Panc1 (cell line): ENCODE measurements around the gene SNTB2. TPM values are rescaled to one million over a fixed set of nuclear protein-coding genes. Genes with fewer than 3 reads are reported as not detected.

Source experiments
- ATAC-seq: fragments of 200-7000 bp; cut with Tn5 transposase; 2 replicates; pipeline ENCODE4 v1.9.1; 2020; ENCODE audit warnings: mild to moderate bottlenecking, moderate library complexity
- BruUV-seq: library from RNA; stranded (reverse); fragments of 400-500 nt; replicated peaks from 2 replicates; lab custom pipeline; 2021; lab: Mats Ljungman, UMichigan
- CTCF ChIA-PET: fragments of 300-600 bp; sonication (Branson Sonifier 250); formaldehyde crosslinking; loops from one replicate; lab custom pipeline; 2022; ENCODE audit warnings: antibody characterized with exemption; lab: Charles Lee
- POLR2A ChIA-PET: fragments of 300-600 bp; sonication (Branson Sonifier 250); formaldehyde crosslinking; loops from one replicate; lab custom pipeline; 2022; ENCODE audit warnings: antibody characterized with exemption; lab: Charles Lee
- DNase-seq: peaks from one replicate; pipeline ENCODE4 v3.0.0-alpha.2; 2010; ENCODE audit warnings: low read depth, low spot score
- H3K27ac ChIP-seq: 2 replicates; pipeline ENCODE4 v1.5.1; 2011; ENCODE audit warnings: mild to moderate bottlenecking, low read length, inconsistent platforms
- H3K27me3 ChIP-seq: fragments of 200-500 bp; sonication (Bioruptor generic); 2 replicates; pipeline ENCODE4 v1.6.0; 2014; ENCODE audit warnings: low read length, inconsistent platforms; ENCODE audit not compliant: control insufficient read depth, insufficient read depth
- H3K36me3 ChIP-seq: fragments of 200-500 bp; sonication (Bioruptor generic); 2 replicates; pipeline ENCODE4 v1.5.1; 2014; ENCODE audit warnings: inconsistent platforms, mild to moderate bottlenecking, low read length, moderate library complexity; ENCODE audit not compliant: control insufficient read depth, insufficient read depth
- H3K4me1 ChIP-seq: 2 replicates; pipeline ENCODE4 v1.5.1; 2011; ENCODE audit warnings: inconsistent platforms, mild to moderate bottlenecking, low read length, moderate library complexity; ENCODE audit not compliant: control insufficient read depth, insufficient read depth
- H3K4me3 ChIP-seq, 2 experiments: 2 replicates each; pipeline ENCODE4 v1.5.1; 2011 to 2012; ENCODE audit warnings: low read depth in 2 of 2, low read length in 2 of 2, mild to moderate bottlenecking in 2 of 2, inconsistent platforms in 1 of 2, moderate library complexity in 1 of 2
- H3K9me3 ChIP-seq: fragments of 200-500 bp; sonication (Bioruptor generic); 2 replicates; pipeline ENCODE4 v1.5.1; 2014; ENCODE audit warnings: low read depth, mild to moderate bottlenecking, inconsistent platforms, low read length, moderate library complexity; ENCODE audit not compliant: control insufficient read depth, insufficient read depth
- POLR2AphosphoS5 ChIP-seq: IDR thresholded peaks from 2 replicates; pipeline ENCODE4 v1.6.1; 2012; ENCODE audit warnings: mild to moderate bottlenecking, low read depth, low read length, moderate library complexity
- SIN3A ChIP-seq: IDR thresholded peaks from 2 replicates; pipeline ENCODE4 v1.6.1; 2012; ENCODE audit warnings: low read depth, mild to moderate bottlenecking, low read length, moderate library complexity, borderline replicate concordance; ENCODE audit not compliant: insufficient read depth
- TCF7L2 ChIP-seq: IDR thresholded peaks from 2 replicates; pipeline ENCODE4 v1.6.1; 2011; ENCODE audit warnings: mild to moderate bottlenecking, low read depth, low read length, inconsistent platforms
- in situ Hi-C: cut with HindIII; loops from 2 replicates; pipeline ENCODE4 v1.10.0; 2016; ENCODE audit warnings: low sequenced_read_pairs, low pct_unique_long_range_greater_than_20kb
- intact Hi-C: fragments of 100-400 bp; cut with micrococcal nuclease; formaldehyde crosslinking; loops from one replicate; pipeline ENCODE4 v1.10.0; 2022; ENCODE audit not compliant: unreplicated experiment
- total RNA-seq: library from RNA; stranded (reverse); gene quantifications from one replicate; pipeline ENCODE4 v1.2.1, GENCODE V29; 2021; ENCODE audit not compliant: unreplicated experiment
- TF ChIP-seq, protein P1 (sequence below), 2 experiments: IDR thresholded peaks; 2 replicates each; pipeline ENCODE4 v1.6.1; 2011 to 2012; ENCODE audit warnings: low read depth in 2 of 2, control low read depth in 1 of 2, low read length in 1 of 2, mild to moderate bottlenecking in 1 of 2, moderate library complexity in 1 of 2; ENCODE audit not compliant: insufficient read depth in 1 of 2
- TF ChIP-seq, protein P2 (sequence below): fragments of 450-650 bp; IDR thresholded peaks from 2 replicates; pipeline ENCODE4 v1.5.1; 2017; ENCODE audit warnings: mild to moderate bottlenecking

The SNTB2 gene
- total RNA-seq, 1 experiment from 2014 or later = 40.8 TPM

DNA sequence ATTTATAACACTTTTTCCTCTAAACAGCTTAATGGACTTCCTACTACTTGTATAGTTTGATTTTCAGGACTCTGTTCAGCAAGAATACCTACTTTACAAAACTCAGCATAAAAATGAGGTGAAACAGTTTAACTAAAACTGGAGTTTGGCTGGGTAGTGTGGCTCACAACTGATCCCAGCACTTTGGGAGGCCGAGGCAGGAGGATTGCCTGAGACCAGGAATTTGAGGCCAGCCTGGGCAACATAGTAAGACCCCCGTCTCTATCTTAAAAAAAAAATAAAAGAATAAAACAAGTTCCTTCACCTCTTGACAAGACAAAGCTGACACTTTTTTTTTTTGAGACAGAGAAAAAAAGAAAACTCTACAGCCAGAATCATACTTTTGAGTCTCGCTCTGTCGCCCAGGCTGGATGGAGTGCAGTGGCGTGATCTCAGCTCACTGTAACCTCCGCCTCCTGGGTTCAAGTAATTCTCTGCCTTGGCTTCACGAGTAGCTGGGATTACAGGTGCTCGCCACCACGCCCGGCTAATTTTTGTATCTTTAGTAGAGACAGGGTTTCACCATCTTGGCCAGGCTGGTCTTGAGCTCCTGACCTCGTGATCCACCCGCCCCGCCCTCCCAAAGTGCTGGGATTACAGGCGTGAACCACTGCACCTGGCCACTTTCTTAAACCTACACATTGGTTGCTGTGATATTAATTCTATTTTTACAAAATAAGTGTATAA is 140.8 kb downstream of the SNTB2 start:
- ChIA-PET POLR2A (no interaction called here), CTCF (no interaction called here)
- H3K4me3 ChIP-seq = peak overlapping the region; percentile 64 to 71
- intact Hi-C loops = no loop called here
- in situ Hi-C loops = no loop called here
- peak overlapping the region; percentile 79 for H3K27ac ChIP-seq
- H3K36me3 ChIP-seq = no peaks in the 10 kb centered on the region; the same call in 1 of the 2 replicates
- H3K27me3 ChIP-seq = no peaks in the 10 kb centered on the region
- no peak for TF ChIP-seq POLR2AphosphoS5
- TF ChIP-seq SIN3A = no peak
- TF ChIP-seq TCF7L2 = no peak
- TF ChIP-seq, protein P1, sequence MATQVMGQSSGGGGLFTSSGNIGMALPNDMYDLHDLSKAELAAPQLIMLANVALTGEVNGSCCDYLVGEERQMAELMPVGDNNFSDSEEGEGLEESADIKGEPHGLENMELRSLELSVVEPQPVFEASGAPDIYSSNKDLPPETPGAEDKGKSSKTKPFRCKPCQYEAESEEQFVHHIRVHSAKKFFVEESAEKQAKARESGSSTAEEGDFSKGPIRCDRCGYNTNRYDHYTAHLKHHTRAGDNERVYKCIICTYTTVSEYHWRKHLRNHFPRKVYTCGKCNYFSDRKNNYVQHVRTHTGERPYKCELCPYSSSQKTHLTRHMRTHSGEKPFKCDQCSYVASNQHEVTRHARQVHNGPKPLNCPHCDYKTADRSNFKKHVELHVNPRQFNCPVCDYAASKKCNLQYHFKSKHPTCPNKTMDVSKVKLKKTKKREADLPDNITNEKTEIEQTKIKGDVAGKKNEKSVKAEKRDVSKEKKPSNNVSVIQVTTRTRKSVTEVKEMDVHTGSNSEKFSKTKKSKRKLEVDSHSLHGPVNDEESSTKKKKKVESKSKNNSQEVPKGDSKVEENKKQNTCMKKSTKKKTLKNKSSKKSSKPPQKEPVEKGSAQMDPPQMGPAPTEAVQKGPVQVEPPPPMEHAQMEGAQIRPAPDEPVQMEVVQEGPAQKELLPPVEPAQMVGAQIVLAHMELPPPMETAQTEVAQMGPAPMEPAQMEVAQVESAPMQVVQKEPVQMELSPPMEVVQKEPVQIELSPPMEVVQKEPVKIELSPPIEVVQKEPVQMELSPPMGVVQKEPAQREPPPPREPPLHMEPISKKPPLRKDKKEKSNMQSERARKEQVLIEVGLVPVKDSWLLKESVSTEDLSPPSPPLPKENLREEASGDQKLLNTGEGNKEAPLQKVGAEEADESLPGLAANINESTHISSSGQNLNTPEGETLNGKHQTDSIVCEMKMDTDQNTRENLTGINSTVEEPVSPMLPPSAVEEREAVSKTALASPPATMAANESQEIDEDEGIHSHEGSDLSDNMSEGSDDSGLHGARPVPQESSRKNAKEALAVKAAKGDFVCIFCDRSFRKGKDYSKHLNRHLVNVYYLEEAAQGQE (IDR thresholded peaks at IDR 0.05; ENCODE audit: insufficient read depth in 1 of 2, low read depth in 2 of 2, low read length in 1 of 2) = no peak
- TF ChIP-seq, protein P2, sequence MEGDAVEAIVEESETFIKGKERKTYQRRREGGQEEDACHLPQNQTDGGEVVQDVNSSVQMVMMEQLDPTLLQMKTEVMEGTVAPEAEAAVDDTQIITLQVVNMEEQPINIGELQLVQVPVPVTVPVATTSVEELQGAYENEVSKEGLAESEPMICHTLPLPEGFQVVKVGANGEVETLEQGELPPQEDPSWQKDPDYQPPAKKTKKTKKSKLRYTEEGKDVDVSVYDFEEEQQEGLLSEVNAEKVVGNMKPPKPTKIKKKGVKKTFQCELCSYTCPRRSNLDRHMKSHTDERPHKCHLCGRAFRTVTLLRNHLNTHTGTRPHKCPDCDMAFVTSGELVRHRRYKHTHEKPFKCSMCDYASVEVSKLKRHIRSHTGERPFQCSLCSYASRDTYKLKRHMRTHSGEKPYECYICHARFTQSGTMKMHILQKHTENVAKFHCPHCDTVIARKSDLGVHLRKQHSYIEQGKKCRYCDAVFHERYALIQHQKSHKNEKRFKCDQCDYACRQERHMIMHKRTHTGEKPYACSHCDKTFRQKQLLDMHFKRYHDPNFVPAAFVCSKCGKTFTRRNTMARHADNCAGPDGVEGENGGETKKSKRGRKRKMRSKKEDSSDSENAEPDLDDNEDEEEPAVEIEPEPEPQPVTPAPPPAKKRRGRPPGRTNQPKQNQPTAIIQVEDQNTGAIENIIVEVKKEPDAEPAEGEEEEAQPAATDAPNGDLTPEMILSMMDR = no peak
- BruUV-seq = no TSS peak
- H3K4me1 ChIP-seq = peaks cover 23% of the 10 kb centered on the region
- DNase-seq = no peak
- no peaks in the 10 kb centered on the region for H3K9me3 ChIP-seq
- no peak for ATAC-seq

DNA sequence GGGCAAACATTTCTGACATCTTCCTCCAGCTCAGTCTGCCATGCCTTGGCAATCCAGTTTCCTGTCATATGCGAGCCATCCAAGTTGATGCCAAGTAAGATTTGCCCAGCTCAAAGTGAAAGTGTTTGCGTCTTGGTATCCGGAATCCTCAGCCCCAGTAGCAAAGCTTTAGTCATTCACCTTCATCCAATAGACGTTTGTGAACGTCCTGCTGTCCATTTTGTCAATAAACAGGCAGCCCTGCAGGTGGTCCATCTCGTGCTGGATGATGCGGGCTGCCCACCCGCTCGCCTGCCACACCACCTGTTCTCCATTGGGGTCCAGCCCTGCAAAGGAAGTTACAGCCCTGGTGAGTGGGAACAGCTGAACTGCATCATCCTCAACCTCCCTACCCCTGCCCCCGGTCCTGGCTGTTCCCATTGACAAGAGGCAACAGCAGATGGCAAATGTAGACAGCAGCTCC is 141.9 kb downstream of the SNTB2 start:
- Histone ChIP-seq H3K4me3 (peak overlapping the region; percentile 64 to 71), H3K4me1 (peaks cover 22% of the 10 kb centered on the region), H3K9me3 (no peaks in the 10 kb centered on the region), H3K27me3 (no peaks in the 10 kb centered on the region), H3K27ac (peak overlapping the region; percentile 79), H3K36me3 (no peaks in the 10 kb centered on the region; the same call in 1 of the 2 replicates)
- in situ Hi-C loops = no loop called here
- POLR2A ChIA-PET = no interaction called here
- TF ChIP-seq SIN3A = no peak
- intact Hi-C loops = no loop called here
- CTCF ChIA-PET = no interaction called here
- BruUV-seq = no TSS peak
- ATAC-seq = peak; percentile 8
- DNase-seq = no peak
